ENCODE measurements around the gene DZANK1. TPM values are rescaled to one million over a fixed set of nuclear protein-coding genes. Genes with fewer than 3 reads are reported as not detected.

The DZANK1 gene
- total and polyA plus RNA-seq, 9 of the 15 experiments (the other 6 are each of a cell fraction or from before 2014, with no cell fraction given), result 0.04 to 0.18 (median 0.11) TPM; not detected in 2

GRCh38 chr20:18466894-18467730 lies at the start of gene DZANK1, which contains the start of gene POLR3F (continued):
- TF ChIP-seq, protein P1, sequence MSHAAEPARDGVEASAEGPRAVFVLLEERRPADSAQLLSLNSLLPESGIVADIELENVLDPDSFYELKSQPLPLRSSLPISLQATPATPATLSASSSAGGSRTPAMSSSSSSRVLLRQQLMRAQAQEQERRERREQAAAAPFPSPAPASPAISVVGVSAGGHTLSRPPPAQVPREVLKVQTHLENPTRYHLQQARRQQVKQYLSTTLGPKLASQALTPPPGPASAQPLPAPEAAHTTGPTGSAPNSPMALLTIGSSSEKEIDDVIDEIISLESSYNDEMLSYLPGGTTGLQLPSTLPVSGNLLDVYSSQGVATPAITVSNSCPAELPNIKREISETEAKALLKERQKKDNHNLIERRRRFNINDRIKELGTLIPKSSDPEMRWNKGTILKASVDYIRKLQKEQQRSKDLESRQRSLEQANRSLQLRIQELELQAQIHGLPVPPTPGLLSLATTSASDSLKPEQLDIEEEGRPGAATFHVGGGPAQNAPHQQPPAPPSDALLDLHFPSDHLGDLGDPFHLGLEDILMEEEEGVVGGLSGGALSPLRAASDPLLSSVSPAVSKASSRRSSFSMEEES (CRISPR knock-in tag; IDR thresholded peaks at IDR 0.05), result no peak
- TF ChIP-seq ZNF212 (CRISPR knock-in tag; IDR thresholded peaks at IDR 0.05) (no peak), MTA3 (IDR thresholded peaks at IDR 0.05; ENCODE audit: borderline replicate concordance) (no peak; the same call in 1 of the 2 replicates), ZNF583 (CRISPR knock-in tag; IDR thresholded peaks at IDR 0.05) (no peak), SMARCA5 (IDR thresholded peaks at IDR 0.05) (no peak), SAFB (IDR thresholded peaks at IDR 0.05; ENCODE audit: borderline replicate concordance, low read depth, low read length) (no peak), ZNF609 (CRISPR knock-in tag; IDR thresholded peaks at IDR 0.05; ENCODE audit: borderline replicate concordance) (no peak), ERF (CRISPR knock-in tag; IDR thresholded peaks at IDR 0.05) (no peak), C11orf30 (IDR thresholded peaks at IDR 0.05; ENCODE audit: low read depth) (peak; percentile 100), TOE1 (IDR thresholded peaks at IDR 0.05; ENCODE audit: borderline replicate concordance) (peak; percentile 33; the same call in 1 of the 2 replicates), TOE1 (CRISPR knock-in tag; IDR thresholded peaks at IDR 0.05; ENCODE audit: borderline replicate concordance, low read depth) (no peak), PRPF4 (IDR thresholded peaks at IDR 0.05; ENCODE audit: insufficient read depth, low read depth, low read length, poor library complexity, severe bottlenecking) (no peak), ZNF146 (CRISPR knock-in tag; IDR thresholded peaks at IDR 0.05; ENCODE audit: unreplicated experiment) (no peak), ZNF79 (CRISPR knock-in tag; IDR thresholded peaks at IDR 0.05; ENCODE audit: low read depth) (no peak), RAD21 (CRISPR knock-in tag; conservative IDR thresholded peaks at IDR 0.05 in 1 of 2, IDR thresholded peaks at IDR 0.05 in 1 of 2) (no peak), FUS (optimal IDR thresholded peaks at IDR 0.05; ENCODE audit: low read depth, low read length) (no peak), NCOA2 (IDR thresholded peaks at IDR 0.05; ENCODE audit: partially characterized antibody in 2 of 2) (peak; percentile 52 to 98), STAT6 (CRISPR knock-in tag; IDR thresholded peaks at IDR 0.05) (no peak)
